GF-D8 (cell line): ENCODE measurements around the gene OVOL1.

Experiments used
- DNase-seq: peaks from one replicate; lab custom pipeline; 2025; lab: John Stamatoyannopoulos, UW

The OVOL1 gene

DNA sequence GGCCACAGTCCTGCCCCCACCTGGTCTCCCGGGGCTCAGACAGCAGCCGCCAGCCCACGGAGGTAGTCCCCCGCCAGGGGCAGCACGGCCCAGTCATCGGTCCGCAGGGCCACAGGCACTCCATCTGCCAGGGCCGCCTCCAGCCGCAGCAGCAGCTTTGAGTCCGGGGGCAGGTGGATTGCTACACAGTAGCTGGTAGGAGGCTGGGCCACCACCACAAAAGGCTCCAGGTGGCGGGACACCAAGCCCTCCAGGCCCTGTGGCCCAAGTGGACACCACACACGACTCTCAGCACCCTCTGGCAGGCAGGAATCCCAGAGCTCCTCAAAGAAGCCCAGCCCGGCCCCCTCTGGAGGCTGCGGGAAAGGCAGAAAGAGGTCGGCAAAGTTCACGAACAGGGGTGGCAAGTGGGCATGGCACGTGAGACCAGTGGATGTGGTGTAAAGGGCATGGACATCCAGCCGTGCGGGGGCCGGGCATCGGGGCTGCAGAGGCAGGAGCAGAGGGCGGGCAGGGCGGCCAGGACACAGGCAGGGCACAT, 9.0 kb upstream of the OVOL1 start:
- DNase-seq = no peak

DNA sequence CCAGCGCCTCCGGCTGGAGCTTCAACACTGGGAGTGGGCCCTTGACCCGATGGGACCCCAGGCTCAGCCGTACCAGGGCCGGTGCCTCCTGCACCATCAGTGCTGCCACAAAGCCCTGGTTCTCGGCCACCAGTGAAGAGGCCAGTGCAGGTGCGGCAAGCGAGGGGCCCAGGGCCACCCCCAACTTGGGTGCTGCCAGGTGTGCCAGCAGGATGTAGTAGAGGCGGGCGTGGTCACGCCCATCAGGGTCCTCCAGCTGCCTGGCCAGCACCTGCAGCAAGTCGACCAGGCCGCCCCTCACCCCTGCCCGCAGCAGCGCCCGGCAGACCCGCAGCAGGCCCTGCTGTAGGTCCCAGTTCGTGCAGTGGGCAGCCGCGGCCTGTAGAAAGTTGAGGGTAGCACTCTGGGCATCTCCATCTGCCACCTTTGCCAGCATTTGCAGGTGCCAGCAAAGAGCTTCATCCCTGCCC, 8.4 kb upstream of the OVOL1 start:
- no peak for DNase-seq

GRCh38 chr11:65778901-65779668, 7.8 kb upstream of the OVOL1 start:
- no peak for DNase-seq

DNA sequence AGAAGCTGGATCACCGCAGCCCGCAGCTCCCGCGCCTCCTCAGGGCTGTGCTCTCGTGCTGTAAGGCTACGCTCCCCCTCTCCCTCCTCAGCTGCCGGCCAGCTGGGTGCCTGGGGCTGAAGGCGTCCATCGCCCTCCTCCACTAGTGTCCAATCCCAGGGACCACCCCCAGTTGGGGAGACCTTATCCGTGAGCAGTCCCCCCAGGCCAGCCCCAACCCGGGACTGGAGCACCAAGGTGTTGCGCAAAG, 7.3 kb upstream of the OVOL1 start:
- no peak for DNase-seq

- DNase-seq = peak; percentile 42
These were observed 6.7 kb upstream of the OVOL1 start for GRCh38 chr11:65779919-65780769.

GRCh38 chr11:65780770-65781151, 6.1 kb upstream of the OVOL1 start, which contains the start of gene AP5B1:
AP5B1 (minus strand) TSS chr11:65780976; CDS start chr11:65780591, 385 bp downstream.
- peak; percentile 5 for DNase-seq

DNA sequence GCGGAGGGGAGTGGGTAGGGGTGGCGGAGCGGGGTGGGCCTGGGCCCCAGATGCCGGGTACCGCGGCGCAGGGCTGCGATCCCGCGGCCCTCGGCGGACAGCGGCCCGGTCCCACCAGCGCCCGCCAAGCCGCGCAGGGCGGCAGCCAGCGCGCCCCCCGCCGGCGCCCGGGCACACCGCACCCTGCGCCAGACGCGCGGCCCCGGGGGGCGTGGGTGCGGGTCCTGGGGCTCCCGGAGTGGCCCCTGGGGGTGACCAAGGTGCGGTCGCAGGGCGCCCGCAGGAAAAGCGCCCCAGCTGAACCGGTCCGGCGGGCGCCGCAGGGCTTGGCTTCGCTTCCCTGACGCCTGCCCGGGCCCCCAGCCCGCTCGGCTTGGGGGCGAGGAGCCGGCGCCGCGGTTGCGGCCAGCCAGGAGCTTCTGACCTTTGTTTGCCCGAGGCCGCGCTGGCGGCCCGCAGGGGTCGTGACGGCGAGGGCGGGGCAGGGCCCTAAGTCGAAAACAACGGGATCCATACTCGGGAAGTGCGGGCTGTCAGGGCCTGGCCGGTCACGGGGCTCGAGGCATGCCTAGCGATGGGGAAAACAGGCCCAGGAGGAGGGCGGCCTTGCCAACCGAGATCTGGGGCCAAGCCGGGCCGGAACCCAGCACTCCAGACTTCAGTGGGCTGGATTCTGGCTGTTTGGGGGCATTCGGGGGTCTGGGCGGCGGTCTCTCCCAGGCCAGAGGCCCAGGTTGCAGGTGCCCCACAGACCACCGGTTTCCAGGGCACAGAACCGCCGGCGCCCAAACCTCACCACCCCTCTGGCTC, 5.5 kb upstream of the OVOL1 start:
- no peak for DNase-seq

DNA sequence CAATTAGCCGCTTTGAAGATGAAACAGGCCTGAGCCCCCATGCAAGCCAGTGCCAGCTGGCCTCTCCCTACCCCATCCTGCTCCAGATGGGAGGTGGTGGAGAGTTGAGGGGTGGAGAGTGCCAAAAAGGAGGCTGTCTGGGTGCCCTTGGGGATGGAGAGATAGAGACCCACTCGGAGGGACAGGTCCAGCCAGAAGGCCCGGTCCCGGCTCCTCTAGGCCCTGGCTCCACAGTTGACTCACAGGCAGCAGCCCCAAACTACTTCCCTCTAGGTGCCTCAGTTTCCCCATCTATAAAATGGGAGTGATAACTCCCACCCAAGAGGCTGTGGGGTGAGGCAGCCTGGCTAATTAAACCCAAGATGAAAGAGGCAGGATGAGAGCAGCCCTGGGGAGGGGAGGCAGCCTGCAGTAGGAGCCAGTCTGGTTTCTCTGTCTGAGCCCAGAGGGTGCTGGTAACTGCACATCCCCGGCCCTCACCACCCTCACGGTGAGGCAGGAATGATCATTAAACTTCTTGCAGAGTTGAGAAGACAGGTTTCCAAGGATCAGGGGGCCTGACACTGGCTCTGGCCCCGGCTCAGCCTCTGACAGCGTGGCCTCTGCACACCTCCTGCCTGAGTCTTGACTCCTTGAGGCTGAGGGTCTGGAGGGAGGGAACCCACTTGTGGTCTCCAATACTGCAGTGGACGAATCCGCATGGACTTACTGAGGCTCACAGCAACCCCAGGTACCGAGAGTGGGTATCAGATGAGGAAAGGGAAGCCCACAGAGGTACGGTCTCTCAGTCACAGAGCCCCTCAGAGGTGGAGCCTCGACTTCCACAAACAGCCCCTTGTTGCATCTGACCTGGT, 4.7 kb upstream of the OVOL1 start:
- DNase-seq = no peak

DNA sequence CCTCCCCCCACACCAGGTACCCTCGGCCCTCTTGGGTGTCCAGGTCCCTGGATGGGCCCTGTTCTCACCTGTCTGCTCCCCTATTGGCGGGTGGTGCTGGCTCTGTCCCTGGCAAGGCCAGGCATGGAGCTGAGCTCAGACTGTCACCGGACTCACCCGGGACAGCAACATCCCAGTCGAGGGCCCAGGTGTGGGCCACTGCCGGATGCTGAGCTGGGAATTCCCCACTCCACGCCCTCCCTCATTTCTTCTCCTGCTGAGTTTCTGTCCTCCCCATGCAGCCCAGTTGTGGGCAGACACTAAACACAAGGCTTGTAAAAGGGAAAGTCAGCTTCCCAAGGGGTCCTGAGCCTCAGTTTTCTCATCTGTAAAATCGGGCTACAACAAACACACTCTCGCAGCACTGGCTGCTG, 4.0 kb upstream of the OVOL1 start:
- DNase-seq = no peak

- DNase-seq = no peak
These were observed 1.4 kb upstream of the OVOL1 start for GRCh38 chr11:65785319-65786007.

DNA sequence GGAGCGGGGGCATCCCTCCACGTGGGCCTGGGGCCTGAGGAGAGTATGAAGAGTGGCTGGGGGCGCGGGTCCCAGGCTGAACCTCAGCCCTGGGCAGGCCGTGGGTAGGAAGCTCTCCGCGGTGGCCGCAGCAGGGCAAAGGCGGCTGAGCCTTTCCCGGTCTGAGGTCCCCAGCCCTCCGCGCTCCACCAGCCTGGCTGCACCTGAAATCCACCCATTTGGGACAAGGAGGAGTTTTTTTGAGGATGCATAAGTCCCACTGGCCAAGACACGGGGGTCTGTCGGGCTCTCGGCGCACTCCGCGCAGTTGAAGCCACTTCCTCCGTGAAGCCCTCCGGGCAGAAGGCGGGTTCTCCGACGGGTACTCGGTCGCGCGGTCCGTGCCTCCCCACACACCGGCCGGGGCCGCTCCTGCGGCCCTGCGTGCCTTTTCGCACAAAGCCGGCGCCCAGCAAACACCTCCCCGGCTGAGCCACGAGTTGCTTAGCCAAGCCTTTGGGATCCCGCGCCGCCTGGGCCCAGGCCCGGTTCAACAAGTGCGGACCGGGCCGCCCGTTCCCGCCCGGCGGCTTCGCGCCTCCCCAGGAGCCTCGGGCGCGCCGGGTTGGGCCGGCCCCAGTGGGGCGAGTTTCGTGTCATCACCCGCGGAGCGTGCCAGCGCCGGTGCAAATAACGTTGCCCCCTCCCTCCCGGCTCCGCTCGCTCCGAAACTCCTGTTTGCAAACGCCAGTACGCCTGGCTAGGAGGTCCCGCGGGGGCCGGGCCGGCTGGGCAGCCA, 666 bp upstream of the OVOL1 start:
- no peak for DNase-seq

GRCh38 chr11:65787649-65788622, 1.1 kb downstream of the OVOL1 start:
- DNase-seq = no peak

DNA sequence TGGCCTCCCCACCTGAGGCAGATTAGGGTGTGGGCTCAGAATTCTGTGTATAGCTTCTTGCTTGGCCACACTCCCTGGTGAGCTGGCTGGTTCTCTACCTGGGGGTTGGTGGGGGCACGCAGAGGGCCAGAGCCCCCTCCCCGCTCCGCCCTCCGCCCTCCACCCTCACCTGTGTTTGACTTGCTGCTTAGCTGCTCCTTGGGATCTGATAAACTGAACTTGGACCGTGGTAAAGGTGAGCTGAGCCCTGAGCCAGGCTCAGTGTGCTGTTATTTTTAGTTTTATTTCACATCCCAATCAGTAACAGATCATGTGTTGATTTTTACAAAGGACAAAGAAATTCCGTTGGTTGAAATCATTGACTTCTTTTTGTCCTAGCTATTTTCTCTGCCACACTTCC, 2.0 kb downstream of the OVOL1 start:
- no peak for DNase-seq

DNA sequence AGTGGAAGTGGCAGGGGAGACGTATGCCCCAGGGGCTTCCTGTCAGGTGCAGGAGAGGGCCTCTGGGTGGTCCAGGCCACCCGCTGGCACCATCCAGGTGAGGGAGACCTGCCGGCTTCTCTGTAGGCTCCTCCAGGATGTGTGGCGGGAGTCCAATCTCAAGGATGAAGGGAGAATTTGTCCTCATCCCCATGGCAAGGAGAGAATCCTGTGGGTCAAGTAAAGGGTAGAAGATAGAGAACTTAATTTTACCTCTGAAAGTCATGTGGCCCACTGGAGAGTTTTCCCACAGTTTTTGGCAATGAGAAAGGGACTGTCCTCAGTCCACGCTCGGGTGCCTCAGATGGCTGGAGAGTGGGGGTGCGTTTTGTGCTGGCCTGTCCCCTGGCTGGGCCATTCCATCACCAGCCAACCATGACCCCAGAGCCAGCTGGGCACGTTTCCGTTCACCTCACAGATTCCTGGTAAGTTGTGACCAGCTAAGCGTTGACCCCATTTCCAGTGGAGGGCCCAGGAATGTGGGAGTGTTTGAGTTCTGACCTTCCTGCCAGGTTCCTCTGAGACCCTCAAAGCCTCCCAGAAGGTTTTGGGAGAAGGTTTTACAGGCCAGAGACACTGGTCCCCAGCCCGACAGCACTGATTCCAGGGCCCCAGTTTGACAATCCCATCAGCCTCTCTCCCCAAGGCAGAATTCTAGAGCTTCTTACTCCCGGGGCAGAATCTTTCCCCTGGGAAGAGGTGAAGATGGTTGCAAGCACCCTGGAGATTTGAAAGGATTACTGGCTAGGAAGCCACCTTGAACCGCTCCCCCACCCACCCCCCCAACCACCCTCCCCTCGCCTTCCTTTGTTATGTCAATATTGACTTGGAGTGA, 2.6 kb downstream of the OVOL1 start:
- DNase-seq = no peak

DNA sequence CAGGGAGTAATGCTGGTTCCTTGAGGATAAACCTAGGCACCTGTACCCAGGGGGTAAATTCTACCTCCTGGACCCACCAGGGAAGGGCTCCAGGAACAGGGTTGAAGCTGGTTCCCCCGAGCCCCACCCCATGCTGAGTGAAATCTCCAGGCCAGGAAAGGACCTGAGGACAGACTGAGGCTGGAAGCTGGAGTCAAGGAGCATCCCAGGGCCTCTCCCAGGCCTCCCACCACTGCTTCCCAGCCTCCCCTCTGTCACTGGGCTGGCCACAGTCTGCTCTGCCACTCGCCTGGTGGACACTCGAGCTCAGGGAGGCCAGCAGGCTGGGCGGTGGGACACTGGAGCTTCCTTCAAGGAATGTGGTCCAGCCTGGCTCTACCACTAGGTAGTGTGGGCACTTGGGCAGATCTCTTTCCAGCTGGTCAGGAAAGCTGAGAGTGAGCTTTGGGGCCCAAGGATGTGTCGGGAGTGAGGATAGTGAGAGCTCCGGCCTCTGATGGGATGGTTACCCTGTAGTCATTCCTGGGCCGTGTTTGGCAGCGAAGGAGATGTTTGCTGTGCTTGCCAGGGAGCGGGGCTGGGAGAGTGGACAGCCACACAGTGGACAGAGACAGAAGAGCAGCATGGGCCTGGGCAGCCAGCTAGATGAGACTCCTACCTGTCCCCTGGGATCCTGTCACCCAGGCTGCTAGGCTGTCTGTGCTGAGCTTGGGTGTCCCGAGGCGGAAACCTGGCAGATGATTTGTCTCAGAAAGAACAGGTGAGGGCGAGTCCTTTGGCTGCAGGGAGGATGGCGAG, 3.4 kb downstream of the OVOL1 start:
- no peak for DNase-seq

- DNase-seq = no peak
These were observed 4.2 kb downstream of the OVOL1 start for GRCh38 chr11:65790902-65791650.
